22Rv1 (cell line): ENCODE results near the gene LENG9.

Experiments
- ZFX ChIP-seq: fragments of 450-650 bp; IDR thresholded peaks from 2 replicates; pipeline ENCODE4 v1.6.1; 2017; ENCODE audit warnings: antibody characterized with exemption, borderline replicate concordance
- TF ChIP-seq, protein P1 (sequence below): fragments of 450-650 bp; IDR thresholded peaks from 2 replicates; pipeline ENCODE4 v1.5.1; 2017; ENCODE audit warnings: mild to moderate bottlenecking

DNA sequence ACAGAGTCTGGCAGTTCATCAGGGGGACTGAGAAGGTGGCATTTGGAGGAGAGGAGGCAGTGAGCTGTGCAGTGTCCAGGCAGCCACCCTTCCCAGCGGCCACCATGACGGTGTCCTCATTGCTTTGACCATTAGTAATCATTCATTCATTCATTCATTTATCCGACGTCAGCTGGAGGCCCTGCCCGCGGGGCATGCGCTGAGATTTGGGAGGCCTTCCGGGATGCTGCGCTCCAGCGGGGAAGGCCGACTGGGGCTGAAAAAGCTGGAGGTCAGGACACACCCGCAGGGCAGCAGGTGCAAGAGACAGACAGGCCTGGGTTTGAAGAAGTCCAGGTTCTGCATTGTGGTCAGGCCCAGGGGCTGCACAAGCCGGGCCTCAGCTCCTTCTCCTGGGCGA lies 39.4 kb downstream of the LENG9 start:
- TF ChIP-seq, protein P1, sequence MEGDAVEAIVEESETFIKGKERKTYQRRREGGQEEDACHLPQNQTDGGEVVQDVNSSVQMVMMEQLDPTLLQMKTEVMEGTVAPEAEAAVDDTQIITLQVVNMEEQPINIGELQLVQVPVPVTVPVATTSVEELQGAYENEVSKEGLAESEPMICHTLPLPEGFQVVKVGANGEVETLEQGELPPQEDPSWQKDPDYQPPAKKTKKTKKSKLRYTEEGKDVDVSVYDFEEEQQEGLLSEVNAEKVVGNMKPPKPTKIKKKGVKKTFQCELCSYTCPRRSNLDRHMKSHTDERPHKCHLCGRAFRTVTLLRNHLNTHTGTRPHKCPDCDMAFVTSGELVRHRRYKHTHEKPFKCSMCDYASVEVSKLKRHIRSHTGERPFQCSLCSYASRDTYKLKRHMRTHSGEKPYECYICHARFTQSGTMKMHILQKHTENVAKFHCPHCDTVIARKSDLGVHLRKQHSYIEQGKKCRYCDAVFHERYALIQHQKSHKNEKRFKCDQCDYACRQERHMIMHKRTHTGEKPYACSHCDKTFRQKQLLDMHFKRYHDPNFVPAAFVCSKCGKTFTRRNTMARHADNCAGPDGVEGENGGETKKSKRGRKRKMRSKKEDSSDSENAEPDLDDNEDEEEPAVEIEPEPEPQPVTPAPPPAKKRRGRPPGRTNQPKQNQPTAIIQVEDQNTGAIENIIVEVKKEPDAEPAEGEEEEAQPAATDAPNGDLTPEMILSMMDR, result no peak
- TF ChIP-seq ZFX, result no peak
